Activated CD4-positive, alpha-beta T cell treated with anti-CD3 and anti-CD28 coated beads, Interleukin-2, amount 10 ng/mL, durations not matched to agents 7 days and 5 days (primary cell): Measurements from ENCODE around the gene RFC3. TPM values are rescaled to one million over a fixed set of nuclear protein-coding genes. Genes with fewer than 3 reads are reported as not detected.

ENCODE experiments used
- CTCF ChIA-PET: fragments of 350-600 bp; sonication (Branson Sonifier 250); formaldehyde crosslinking; loops from one replicate; lab custom pipeline; 2021; ENCODE audit warnings: antibody characterized with exemption; lab: Charles Lee
- POLR2A ChIA-PET: fragments of 350-600 bp; sonication (Branson Sonifier 250); formaldehyde crosslinking; loops from one replicate; lab custom pipeline; 2021; ENCODE audit warnings: antibody characterized with exemption; lab: Charles Lee
- DNase-seq: peaks from one replicate; pipeline ENCODE4 v3.0.0-alpha.2; 2020
- H3K27ac Mint-ChIP-seq: one replicate; pipeline ENCODE4 v1.8.0; 2021; ENCODE audit warnings: mild to moderate bottlenecking, moderate library complexity, mixed read lengths
- H3K27me3 Mint-ChIP-seq: one replicate; pipeline ENCODE4 v1.8.0; 2021; ENCODE audit warnings: mixed read lengths
- H3K36me3 Mint-ChIP-seq: one replicate; pipeline ENCODE4 v1.8.0; 2021; ENCODE audit warnings: low read depth, mixed read lengths
- H3K4me1 Mint-ChIP-seq: one replicate; pipeline ENCODE4 v1.8.0; 2021; ENCODE audit warnings: mixed read lengths
- H3K4me3 Mint-ChIP-seq: one replicate; pipeline ENCODE4 v1.8.0; 2021; ENCODE audit warnings: mild to moderate bottlenecking, moderate library complexity, mixed read lengths
- H3K9me3 Mint-ChIP-seq: one replicate; pipeline ENCODE4 v1.8.0; 2021; ENCODE audit warnings: mixed read lengths
- total RNA-seq, 2 experiments: library from RNA; stranded (reverse); gene quantifications; one replicate each; pipeline ENCODE4 v1.2.3, GENCODE V29; 2021

RFC3 gene
- total RNA-seq, 2 experiments from 2014 or later = 38.3 to 46.8 TPM

GRCh38 chr13:33825083-33825482 is 7.1 kb downstream of the RFC3 start:
- H3K4me1 Mint-ChIP-seq = peaks cover 35% of the 10 kb centered on the region
- CTCF ChIA-PET = no interaction called here
- H3K9me3 Mint-ChIP-seq = no peaks in the 10 kb centered on the region
- peaks cover 59% of the 10 kb centered on the region for H3K36me3 Mint-ChIP-seq
- H3K27ac Mint-ChIP-seq = no peak overlapping the region
- POLR2A ChIA-PET = no interaction called here
- no peak for DNase-seq
- no peak overlapping the region for H3K4me3 Mint-ChIP-seq
- H3K27me3 Mint-ChIP-seq = no peaks in the 10 kb centered on the region

GRCh38 chr13:33827139-33827538 is 9.2 kb downstream of the RFC3 start:
- Mint-ChIP-seq H3K4me3 (no peak overlapping the region), H3K9me3 (no peaks in the 10 kb centered on the region), H3K36me3 (peaks cover 51% of the 10 kb centered on the region), H3K27me3 (no peaks in the 10 kb centered on the region), H3K27ac (no peak overlapping the region), H3K4me1 (peaks cover 19% of the 10 kb centered on the region)
- DNase-seq = no peak
- ChIA-PET POLR2A (interaction anchor here (0.7 kb wide), 1 partner anchor 37 kb away, joined by 3 read pairs; no protein-coding TSS in a partner anchor), CTCF (no interaction called here)

GRCh38 chr13:33828431-33829129 is 10.6 kb downstream of the RFC3 start:
- H3K36me3 Mint-ChIP-seq = peaks cover 41% of the 10 kb centered on the region
- no peak for DNase-seq
- H3K9me3 Mint-ChIP-seq = no peaks in the 10 kb centered on the region
- no peak overlapping the region for H3K4me3 Mint-ChIP-seq
- H3K4me1 Mint-ChIP-seq = peaks cover 8% of the 10 kb centered on the region
- H3K27ac Mint-ChIP-seq = no peak overlapping the region
- no peaks in the 10 kb centered on the region for H3K27me3 Mint-ChIP-seq
- POLR2A ChIA-PET = no interaction called here
- CTCF ChIA-PET = interaction anchor here (0.6 kb wide), 1 partner anchor 925 kb away, joined by 5 read pairs; no protein-coding TSS in a partner anchor

- POLR2A ChIA-PET = no interaction called here
- Mint-ChIP-seq H3K27me3 (no peaks in the 10 kb centered on the region), H3K36me3 (peaks cover 52% of the 10 kb centered on the region), H3K27ac (no peak overlapping the region), H3K9me3 (no peaks in the 10 kb centered on the region), H3K4me3 (no peak overlapping the region), H3K4me1 (peaks cover 2% of the 10 kb centered on the region)
- CTCF ChIA-PET = no interaction called here
- DNase-seq = no peak
These were observed 14.9 kb downstream of the RFC3 start for GRCh38 chr13:33832872-33833271.

DNA sequence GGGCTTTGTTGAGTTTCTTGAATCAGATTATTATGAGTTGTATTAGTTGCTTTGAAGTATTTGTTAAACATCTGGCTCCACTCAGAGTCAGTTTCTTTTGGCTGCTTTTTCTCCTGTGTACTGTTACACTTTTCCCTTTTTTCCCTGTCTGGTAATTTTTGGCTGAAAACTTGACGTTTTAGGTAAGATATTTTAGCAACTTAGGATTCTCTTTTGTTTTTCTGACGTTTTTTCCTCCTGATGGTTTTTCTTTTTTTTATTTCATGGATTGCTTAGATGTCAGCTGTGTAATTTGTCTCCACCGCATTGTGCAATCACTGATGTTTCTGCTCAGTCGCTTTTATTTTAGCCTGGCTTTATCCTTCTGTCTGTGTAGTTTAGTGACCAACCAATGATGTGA is 20.7 kb downstream of the RFC3 start:
- no peak overlapping the region for H3K4me3 Mint-ChIP-seq
- no peaks in the 10 kb centered on the region for H3K4me1 Mint-ChIP-seq
- H3K27me3 Mint-ChIP-seq = no peaks in the 10 kb centered on the region
- H3K36me3 Mint-ChIP-seq = peaks cover 57% of the 10 kb centered on the region
- H3K27ac Mint-ChIP-seq = no peak overlapping the region
- ChIA-PET CTCF (no interaction called here), POLR2A (no interaction called here)
- no peaks in the 10 kb centered on the region for H3K9me3 Mint-ChIP-seq
- no peak for DNase-seq

- Mint-ChIP-seq H3K27me3 (no peaks in the 10 kb centered on the region), H3K4me1 (no peaks in the 10 kb centered on the region), H3K9me3 (no peaks in the 10 kb centered on the region), H3K36me3 (peaks cover 47% of the 10 kb centered on the region), H3K27ac (no peak overlapping the region), H3K4me3 (no peak overlapping the region)
- ChIA-PET CTCF (no interaction called here), POLR2A (no interaction called here)
- no peak for DNase-seq
These were observed 22.5 kb downstream of the RFC3 start for GRCh38 chr13:33840402-33840801.

GRCh38 chr13:33842207-33842606 is 24.3 kb downstream of the RFC3 start:
- ChIA-PET CTCF (no interaction called here), POLR2A (interaction anchor here (0.7 kb wide), 1 partner anchor 23 kb away, joined by 4 read pairs; no protein-coding TSS in a partner anchor)
- Mint-ChIP-seq H3K36me3 (peaks cover 47% of the 10 kb centered on the region), H3K27ac (no peak overlapping the region), H3K27me3 (no peaks in the 10 kb centered on the region), H3K4me3 (no peak overlapping the region), H3K4me1 (no peaks in the 10 kb centered on the region), H3K9me3 (no peaks in the 10 kb centered on the region)
- DNase-seq = no peak

DNA sequence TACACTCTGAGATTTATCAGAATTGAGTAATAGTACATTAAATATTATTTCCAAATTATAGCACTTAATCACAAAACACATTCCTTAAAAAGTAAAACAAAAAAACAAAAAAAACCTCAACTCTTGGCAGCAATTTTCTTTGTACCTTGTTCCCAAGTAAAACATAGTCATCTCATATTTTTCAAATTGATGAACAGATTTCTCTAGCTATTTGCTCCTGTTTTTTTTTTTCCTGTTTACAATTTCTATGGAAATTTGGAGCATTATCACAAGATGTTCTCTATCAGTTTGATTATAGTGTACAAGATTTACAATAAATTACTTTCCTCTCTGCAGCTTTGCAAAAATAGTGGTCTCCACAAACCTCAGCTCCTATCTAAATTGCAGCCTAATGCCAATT is 25.0 kb downstream of the RFC3 start:
- Mint-ChIP-seq H3K27ac (no peak overlapping the region), H3K9me3 (no peaks in the 10 kb centered on the region), H3K4me3 (no peak overlapping the region), H3K27me3 (no peaks in the 10 kb centered on the region), H3K4me1 (no peaks in the 10 kb centered on the region), H3K36me3 (peaks cover 45% of the 10 kb centered on the region)
- ChIA-PET POLR2A (no interaction called here), CTCF (interaction anchor here (1.1 to 1.3 kb wide), 3 partner anchors 9 to 1297 kb away, joined by 3 read pairs; no protein-coding TSS in a partner anchor)
- DNase-seq = no peak

GRCh38 chr13:33845572-33846302 is 27.8 kb downstream of the RFC3 start:
- no peaks in the 10 kb centered on the region for H3K4me1 Mint-ChIP-seq
- CTCF ChIA-PET = interaction anchor here (0.9 kb wide), 1 partner anchor 10 kb away, joined by 3 read pairs; no protein-coding TSS in a partner anchor
- DNase-seq = no peak

GRCh38 chr13:33846303-33847062 is 28.5 kb downstream of the RFC3 start:
- ChIA-PET CTCF (no interaction called here), POLR2A (no interaction called here)
- no peaks in the 10 kb centered on the region for H3K27me3 Mint-ChIP-seq
- H3K36me3 Mint-ChIP-seq = peaks cover 34% of the 10 kb centered on the region
- DNase-seq = no peak
- H3K4me3 Mint-ChIP-seq = no peak overlapping the region
- H3K9me3 Mint-ChIP-seq = no peaks in the 10 kb centered on the region
- no peaks in the 10 kb centered on the region for H3K4me1 Mint-ChIP-seq
- no peak overlapping the region for H3K27ac Mint-ChIP-seq

More at GRCh38 chr13:33845572-33846302, 27.8 kb downstream of the RFC3 start:
- Mint-ChIP-seq H3K36me3 (peaks cover 34% of the 10 kb centered on the region), H3K4me3 (no peak overlapping the region), H3K9me3 (no peaks in the 10 kb centered on the region), H3K27me3 (no peaks in the 10 kb centered on the region), H3K27ac (no peak overlapping the region)
- POLR2A ChIA-PET = no interaction called here

GRCh38 chr13:33849211-33849610 is 31.3 kb downstream of the RFC3 start:
- H3K27me3 Mint-ChIP-seq = no peaks in the 10 kb centered on the region
- ChIA-PET POLR2A (no interaction called here), CTCF (interaction anchor here (0.6 kb wide), 1 partner anchor 15 kb away, joined by 3 read pairs; no protein-coding TSS in a partner anchor)
- H3K4me1 Mint-ChIP-seq = no peaks in the 10 kb centered on the region
- H3K36me3 Mint-ChIP-seq = peaks cover 34% of the 10 kb centered on the region
- H3K4me3 Mint-ChIP-seq = no peak overlapping the region
- no peak for DNase-seq
- no peak overlapping the region for H3K27ac Mint-ChIP-seq
- H3K9me3 Mint-ChIP-seq = no peaks in the 10 kb centered on the region

DNA sequence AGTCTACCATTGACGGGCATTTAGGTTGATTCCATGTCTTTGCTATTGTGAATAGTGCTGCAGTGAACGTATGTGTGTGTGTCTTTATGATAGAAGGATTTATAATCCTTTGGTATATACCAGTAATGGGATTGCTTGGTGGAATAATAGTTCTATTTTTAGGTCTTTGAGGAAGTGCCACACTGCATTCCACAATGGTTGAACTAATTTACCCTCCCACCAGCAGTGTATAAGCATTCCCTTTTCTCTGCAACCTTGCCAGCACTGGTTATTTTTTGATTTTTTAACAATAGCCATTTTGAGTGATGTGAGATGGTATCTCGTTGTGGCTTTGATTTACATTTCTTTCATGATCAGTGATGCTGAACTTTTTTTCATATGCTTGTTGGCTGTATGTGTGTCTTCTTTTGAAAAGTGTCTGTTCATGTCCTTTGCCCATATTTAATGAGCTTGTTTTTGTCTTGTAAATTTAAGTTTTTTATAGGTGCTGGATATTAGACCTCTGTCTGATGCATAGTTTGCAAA is 37.5 kb downstream of the RFC3 start:
- Mint-ChIP-seq H3K4me3 (no peak overlapping the region), H3K4me1 (no peaks in the 10 kb centered on the region), H3K27me3 (no peaks in the 10 kb centered on the region), H3K36me3 (peaks cover 12% of the 10 kb centered on the region), H3K9me3 (no peaks in the 10 kb centered on the region), H3K27ac (no peak overlapping the region)
- POLR2A ChIA-PET = no interaction called here
- CTCF ChIA-PET = interaction anchor here (1.0 kb wide), 1 partner anchor 10 kb away, joined by 3 read pairs; no protein-coding TSS in a partner anchor
- no peak for DNase-seq
